NCI-H446 treated with DMSO at 0.1 percent for 48 hours (cell line): Measurements from ENCODE around the gene SORCS3.

Experiments
- DNase-seq: peaks from one replicate; lab custom pipeline; 2025; lab: John Stamatoyannopoulos, UW

SORCS3 gene

GRCh38 chr10:104641187-104641936, at the start of gene SORCS3:
SORCS3 (plus strand) TSS chr10:104641290.
- DNase-seq: no peak

GRCh38 chr10:104591441-104591840, 49.6 kb upstream of the SORCS3 start:
- DNase-seq: peak; percentile 9

GRCh38 chr10:104601166-104601565, 39.9 kb upstream of the SORCS3 start:
- no peak for DNase-seq

GRCh38 chr10:104608091-104608828, 32.8 kb upstream of the SORCS3 start:
- DNase-seq: no peak

- no peak for DNase-seq
Measured at GRCh38 chr10:104612571-104613205, 28.4 kb upstream of the SORCS3 start.

GRCh38 chr10:104613406-104613805, 27.7 kb upstream of the SORCS3 start:
- no peak for DNase-seq

- no peak for DNase-seq
Measured at GRCh38 chr10:104614245-104614831, 26.8 kb upstream of the SORCS3 start.

- no peak for DNase-seq
Measured at GRCh38 chr10:104615136-104615535, 26.0 kb upstream of the SORCS3 start.

- DNase-seq: no peak
Measured at GRCh38 chr10:104617831-104618230, 23.3 kb upstream of the SORCS3 start.

GRCh38 chr10:104622175-104622574, 18.9 kb upstream of the SORCS3 start:
- DNase-seq: no peak

GRCh38 chr10:104622598-104623209, 18.4 kb upstream of the SORCS3 start:
- DNase-seq: no peak

- DNase-seq: no peak
Measured at GRCh38 chr10:104630731-104631130, 10.4 kb upstream of the SORCS3 start.

- no peak for DNase-seq
Measured at GRCh38 chr10:104631946-104632345, 9.1 kb upstream of the SORCS3 start.

GRCh38 chr10:104638861-104639589, 2.1 kb upstream of the SORCS3 start:
- no peak for DNase-seq

GRCh38 chr10:104639590-104640338, 1.3 kb upstream of the SORCS3 start:
- DNase-seq: no peak

- DNase-seq: no peak
Measured at GRCh38 chr10:104640339-104641186, 527 bp upstream of the SORCS3 start.

- no peak for DNase-seq
Measured at GRCh38 chr10:104641937-104642657, 1.0 kb downstream of the SORCS3 start.

GRCh38 chr10:104642658-104643302, 1.7 kb downstream of the SORCS3 start:
- DNase-seq: no peak

- DNase-seq: no peak
Measured at GRCh38 chr10:104643303-104643663, 2.2 kb downstream of the SORCS3 start.
